NCI-H2107 treated with DMSO at 0.1 percent for 48 hours (cell line): ENCODE results near the gene DHX32.
A peak's percentile ranks its signal among the peaks of the same experiment; 100 is the strongest.

Source experiments
- DNase-seq: peaks from one replicate; lab custom pipeline; 2025; ENCODE audit not compliant: unreplicated experiment; lab: John Stamatoyannopoulos, UW

DHX32 gene

GRCh38 chr10:125815764-125816163 is 65.3 kb downstream of the DHX32 start:
- no peak for DNase-seq

- DNase-seq, result no peak
Measured at GRCh38 chr10:125812128-125812750, 68.9 kb downstream of the DHX32 start.

GRCh38 chr10:125811251-125811650 is 69.8 kb downstream of the DHX32 start:
- DNase-seq, result no peak

DNA sequence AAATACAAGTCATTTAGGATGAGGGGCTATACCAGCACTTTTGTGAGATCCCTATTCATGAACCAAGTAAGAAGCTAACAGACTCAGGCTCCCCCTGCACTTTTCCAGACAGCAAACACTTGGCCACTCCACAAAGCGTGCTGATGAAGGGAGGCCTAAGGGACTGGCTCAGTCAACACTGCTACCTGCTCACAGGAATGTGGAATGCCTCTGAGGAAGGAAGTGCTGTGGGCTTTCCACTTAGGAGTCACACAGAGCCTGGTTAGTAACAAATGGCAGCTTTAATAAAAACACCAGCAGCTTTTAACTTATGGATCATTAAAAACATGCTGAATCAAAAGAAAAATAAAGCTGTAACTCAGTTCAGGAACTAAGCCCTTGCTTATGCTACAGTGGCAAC is 73.0 kb downstream of the DHX32 start:
- DNase-seq, result no peak

- no peak for DNase-seq
Measured at GRCh38 chr10:125802739-125803138, 78.4 kb downstream of the DHX32 start.

GRCh38 chr10:125802131-125802530 is 79.0 kb downstream of the DHX32 start:
- no peak for DNase-seq

DNA sequence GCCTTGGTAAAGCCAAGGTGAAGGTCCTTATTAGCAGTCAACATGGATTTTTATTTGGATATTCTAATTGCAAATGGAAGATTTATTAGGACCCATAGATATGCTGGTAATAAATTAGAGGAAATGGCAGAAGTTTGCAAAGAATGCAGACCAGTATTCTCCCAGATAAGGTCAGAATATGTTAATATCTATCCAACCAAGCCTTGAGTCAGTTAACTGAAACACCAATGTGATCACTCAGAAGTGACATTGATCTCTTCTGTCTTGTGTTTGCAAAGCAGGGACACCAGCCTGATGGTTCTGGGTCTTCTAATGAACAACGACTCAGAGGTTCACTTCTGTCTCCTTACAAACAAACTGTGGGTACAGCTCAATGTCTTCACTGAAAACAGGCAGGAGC is 79.5 kb downstream of the DHX32 start:
- DNase-seq, result no peak

DNA sequence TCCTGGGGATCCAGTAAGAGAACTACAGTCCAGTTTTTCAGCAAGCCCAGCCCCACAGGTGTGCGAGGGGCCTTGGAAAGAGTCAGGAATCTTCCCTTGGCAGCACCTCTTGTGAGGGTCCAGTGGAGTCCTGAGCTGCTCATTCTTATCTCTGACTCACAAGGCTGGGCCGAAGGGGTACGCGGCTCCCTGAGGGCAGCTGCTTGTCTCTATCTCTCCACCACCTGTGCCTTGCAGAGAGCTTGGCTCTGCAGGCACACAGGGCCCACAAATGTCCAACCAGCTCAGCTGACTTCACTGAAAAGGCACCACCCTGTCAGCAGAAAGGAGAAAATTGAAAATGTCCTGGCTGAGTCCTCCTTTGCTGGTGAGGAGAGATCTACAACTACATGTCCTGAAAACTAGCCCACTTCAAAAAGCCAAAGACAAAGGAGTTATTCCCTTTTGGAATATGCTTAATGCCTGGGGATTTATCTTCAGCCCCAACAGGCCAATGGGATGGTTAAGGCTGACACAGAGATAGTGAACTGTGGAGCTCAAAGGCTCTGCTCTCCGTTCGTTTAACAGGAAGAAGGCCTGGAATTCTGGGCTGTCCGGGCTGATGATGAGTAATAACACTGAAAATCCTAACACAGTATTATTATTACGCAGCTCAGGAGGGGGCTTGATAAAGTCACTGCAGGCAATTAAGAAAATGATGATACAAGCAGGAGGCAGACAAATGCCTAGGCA is 81.5 kb downstream of the DHX32 start:
- no peak for DNase-seq

GRCh38 chr10:125797994-125798662 is 83.0 kb downstream of the DHX32 start:
- peak; percentile 9 for DNase-seq

DNA sequence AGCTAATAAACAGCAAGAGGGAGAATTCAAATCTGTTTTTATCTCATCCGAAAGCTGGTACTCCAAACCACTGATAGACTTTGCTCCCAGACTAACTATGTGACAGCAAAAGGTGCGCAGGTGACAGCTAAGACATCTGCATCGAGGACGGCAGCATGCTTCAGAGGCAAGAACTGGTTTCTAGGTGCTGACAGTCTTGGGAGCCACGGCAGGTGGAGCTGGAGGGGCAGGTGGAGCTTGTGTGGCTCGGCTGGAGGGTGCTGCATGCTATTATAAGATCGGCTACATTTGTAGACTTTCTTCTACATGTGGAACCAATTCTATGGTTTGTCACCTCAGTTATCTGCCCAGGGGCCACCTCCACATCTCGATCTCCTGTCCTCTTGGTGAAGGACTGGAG is 83.7 kb downstream of the DHX32 start:
- DNase-seq, result no peak

DNA sequence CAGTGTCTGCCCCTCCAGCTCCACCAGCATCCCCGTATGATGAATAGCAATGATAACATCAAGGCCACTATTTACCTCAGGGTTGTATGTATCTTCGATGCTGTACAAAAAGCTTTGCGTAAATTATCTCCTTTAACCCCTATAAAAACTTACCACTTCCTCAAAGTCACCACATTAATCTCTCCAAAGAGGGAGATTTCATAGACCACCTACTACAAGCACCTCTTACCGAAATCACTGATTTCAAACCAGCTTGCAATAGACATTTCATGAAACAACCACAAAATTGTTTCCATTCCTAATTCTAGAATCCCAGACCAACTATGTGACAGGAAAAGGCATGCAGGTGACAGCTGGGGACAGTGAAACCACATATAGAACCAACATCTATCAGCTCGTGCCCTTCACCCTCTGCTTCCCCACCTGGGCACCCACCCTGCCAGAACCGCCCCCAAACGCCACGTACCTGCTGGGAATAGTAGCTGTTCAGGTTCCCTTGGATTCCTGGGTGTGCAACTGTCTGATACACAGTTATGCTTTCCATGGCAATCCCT is 85.4 kb downstream of the DHX32 start:
- DNase-seq, result no peak

DNA sequence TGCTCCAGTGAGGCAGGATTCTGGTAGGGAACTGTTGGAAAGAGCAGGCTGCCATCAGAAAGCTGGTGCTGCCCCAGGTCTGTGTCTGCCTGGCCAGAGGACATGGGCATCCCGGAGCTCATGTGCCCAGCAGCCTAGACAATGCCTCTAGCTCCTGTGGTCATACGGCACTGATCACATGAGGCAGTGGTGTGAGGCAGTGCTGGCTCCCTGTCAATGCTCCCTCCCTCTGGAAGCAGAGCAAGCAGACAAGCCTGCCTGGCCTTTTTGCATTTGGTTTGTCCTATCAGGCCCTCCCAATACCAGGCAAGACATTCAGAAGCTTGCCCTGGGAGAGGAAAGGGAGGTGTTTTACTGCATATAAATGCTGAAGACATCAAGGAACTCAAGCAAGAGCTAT is 86.0 kb downstream of the DHX32 start:
- DNase-seq, result no peak

GRCh38 chr10:125792342-125793300 is 88.5 kb downstream of the DHX32 start:
- no peak for DNase-seq

GRCh38 chr10:125788156-125789034 is 92.7 kb downstream of the DHX32 start:
- no peak for DNase-seq
